Retinal pigment epithelial cell (primary cell): ENCODE data around the gene PTDSS2.
A peak's percentile ranks its signal among the peaks of the same experiment; 100 is the strongest.

ENCODE experiments used
- DNase-seq: peaks from one replicate; pipeline ENCODE4 v3.0.0-alpha.2; 2010; ENCODE audit warnings: low read depth
- H3K4me3 ChIP-seq: 2 replicates; pipeline ENCODE4 v1.5.1; 2011; ENCODE audit warnings: mild to moderate bottlenecking, low read length, control low read depth, moderate library complexity
- CTCF ChIP-seq: conservative IDR thresholded peaks from 2 replicates; pipeline ENCODE4 v1.5.1; 2011; ENCODE audit warnings: low read depth, low read length, control low read depth, inconsistent platforms

The PTDSS2 gene

DNA sequence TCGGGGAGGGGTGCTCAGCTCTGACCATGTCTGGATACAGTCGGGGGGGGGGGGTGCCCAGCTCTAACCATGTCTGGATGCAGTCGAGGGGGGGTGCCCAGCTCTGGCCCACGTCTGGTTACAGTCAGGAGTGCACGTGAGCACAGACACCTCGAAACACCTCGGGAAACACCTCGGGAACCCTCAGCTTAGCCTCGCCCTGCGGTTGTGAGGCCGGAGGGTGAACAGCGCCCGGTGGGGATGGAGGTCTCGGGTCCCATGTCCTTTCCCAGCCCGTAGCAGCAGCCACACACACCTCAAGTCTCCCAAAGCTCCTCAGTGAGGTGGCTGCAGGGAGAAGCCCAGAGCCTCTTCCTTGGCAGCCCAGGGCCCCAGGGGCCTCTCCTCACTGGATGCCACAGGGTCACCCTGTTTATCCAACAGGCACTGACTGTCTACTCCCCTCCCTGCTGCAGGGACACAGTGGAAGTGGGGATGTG is 37.4 kb upstream of the PTDSS2 start:
- no peak overlapping the region for H3K4me3 ChIP-seq
- TF ChIP-seq CTCF = no peak
- no peak for DNase-seq

DNA sequence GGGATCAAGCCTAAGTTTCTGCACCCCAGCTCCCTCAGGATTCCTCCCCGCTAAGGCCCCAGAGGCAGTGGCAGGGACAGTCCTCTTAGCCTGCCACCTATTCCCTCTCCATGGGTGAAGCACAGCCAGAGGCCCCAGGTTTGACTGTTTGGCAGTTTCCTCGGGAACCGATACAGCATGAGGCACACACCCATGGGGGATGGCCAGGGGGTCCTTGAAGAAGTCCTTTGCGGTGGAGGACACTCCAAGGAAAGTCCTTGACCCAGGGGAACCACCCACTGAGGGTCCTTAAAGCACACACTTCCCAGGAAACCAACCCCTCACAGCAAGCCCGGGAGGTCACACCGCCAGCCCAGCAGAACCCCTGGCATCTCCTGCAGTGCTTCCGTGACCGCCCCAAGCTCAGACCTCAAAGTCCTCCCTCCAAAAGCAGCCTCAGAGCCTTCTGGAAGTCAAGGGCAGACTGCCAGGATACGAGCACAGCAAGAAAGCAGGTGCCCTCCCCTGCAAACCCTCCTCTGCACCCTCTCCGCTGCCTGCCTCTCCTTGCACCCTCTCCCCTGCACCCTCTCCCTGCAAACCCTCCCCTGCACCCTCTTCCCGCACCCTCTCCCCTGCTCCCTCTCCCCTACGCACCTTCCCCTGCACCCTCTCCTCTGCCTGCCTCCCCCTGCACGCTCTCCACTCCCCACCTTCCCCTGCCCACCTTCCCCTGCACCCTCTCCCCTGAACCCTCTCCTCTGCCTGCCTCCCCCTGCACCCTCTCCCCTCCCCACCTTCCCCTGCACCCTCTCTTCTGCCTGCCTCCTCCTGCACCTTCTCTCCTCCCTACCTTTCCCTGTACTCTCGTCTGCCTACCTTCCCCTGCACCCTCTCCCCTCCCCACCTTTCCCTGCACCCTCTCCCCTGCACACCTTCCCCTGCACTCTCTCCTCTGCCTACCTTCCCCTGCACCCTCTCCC is 36.7 kb upstream of the PTDSS2 start:
- no peak overlapping the region for H3K4me3 ChIP-seq
- no peak for TF ChIP-seq CTCF
- no peak for DNase-seq

- no peak for DNase-seq
- no peak overlapping the region for H3K4me3 ChIP-seq
- no peak for TF ChIP-seq CTCF
Observed at GRCh38 chr11:414318-414857, 35.7 kb upstream of the PTDSS2 start.

DNA sequence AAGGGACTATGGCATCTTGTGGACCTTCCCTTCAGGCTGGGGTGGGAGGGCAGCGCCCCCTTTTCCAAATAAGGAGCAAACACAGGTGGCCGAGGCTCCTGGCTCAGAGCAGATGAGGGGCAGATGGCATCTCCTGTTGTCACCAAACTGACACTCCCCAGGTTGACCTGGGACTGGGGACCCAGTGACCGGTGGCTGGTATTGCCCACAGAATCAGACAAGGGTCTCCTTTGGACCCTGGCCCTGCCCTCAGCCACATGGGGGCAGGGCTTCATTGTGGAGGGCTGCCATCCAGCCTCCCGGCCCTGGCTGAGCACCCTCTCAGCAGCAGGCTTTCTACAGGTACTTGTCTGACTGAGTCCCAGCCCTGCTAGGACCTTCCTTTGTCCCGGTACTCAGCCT is 34.4 kb upstream of the PTDSS2 start:
- no peak overlapping the region for H3K4me3 ChIP-seq
- no peak for DNase-seq
- no peak for TF ChIP-seq CTCF

- no peak for TF ChIP-seq CTCF
- DNase-seq = no peak
- H3K4me3 ChIP-seq = peak overlapping the region; percentile 22
Observed at GRCh38 chr11:416051-416756, 33.9 kb upstream of the PTDSS2 start.

- DNase-seq = no peak
- no peak for TF ChIP-seq CTCF
- peak overlapping the region; percentile 38 for H3K4me3 ChIP-seq
Observed at GRCh38 chr11:416757-417621, 33.1 kb upstream of the PTDSS2 start.
